SK-N-SH (cell line): ENCODE data around the gene SLC66A2. TPM values are rescaled to one million over a fixed set of nuclear protein-coding genes. Genes with fewer than 3 reads are reported as not detected.

Source experiments
- CTCF ChIA-PET: fragments of 300-600, 350-600 bp; formaldehyde crosslinking; extraction: SDS; loops from one replicate; lab custom pipeline; 2021; lab: Yijun Ruan, JAX
- POLR2A ChIA-PET: fragments of 350-600 bp; sonication (Branson Sonifier 250); formaldehyde crosslinking; extraction: SDS; loops from one replicate; lab custom pipeline; 2020; ENCODE audit warnings: antibody characterized with exemption, inconsistent platforms; lab: Yijun Ruan, JAX
- DNase-seq: peaks from one replicate; pipeline ENCODE4 v3.0.0; 2012
- H2AFZ ChIP-seq: fragments of 200-600 bp; sonication (generic); 2 replicates; pipeline ENCODE4 v1.8.1; 2016; ENCODE audit warnings: antibody characterized with exemption, mild to moderate bottlenecking, low read depth
- H3F3A ChIP-seq: fragments of 200-600 bp; sonication (generic); replicated peaks from 2 replicates; pipeline ENCODE3; 2016; ENCODE audit warnings: antibody characterized with exemption, mild to moderate bottlenecking; ENCODE audit not compliant: insufficient read depth
- H3K27ac ChIP-seq, 2 experiments: fragments of 200-500 bp in 1 of 2; fragments of 200-600 bp in 1 of 2; sonication (Bioruptor generic) in 1 of 2; sonication (generic), shearing (Covaris generic) in 1 of 2; 2 replicates each; pipeline versions ENCODE4 v1.5.1 to v1.6.1; 2014 to 2016; ENCODE audit warnings: low read depth in 2 of 2, inconsistent platforms in 1 of 2, low read length in 1 of 2, mild to moderate bottlenecking in 1 of 2, mixed read lengths in 1 of 2
- H3K27me3 ChIP-seq: fragments of 200-600 bp; sonication (generic), shearing (Covaris generic); 2 replicates; pipeline ENCODE4 v1.6.1; 2016; ENCODE audit warnings: mixed run types; ENCODE audit not compliant: insufficient read depth
- H3K36me3 ChIP-seq, 2 experiments: fragments of 200-500 bp in 1 of 2; fragments of 200-600 bp in 1 of 2; sonication (Bioruptor generic) in 1 of 2; sonication (generic) in 1 of 2; replicated peaks in 1 of 2; 2 replicates each; pipeline versions ENCODE3 to v1.5.1; 2014 to 2016; ENCODE audit warnings: low read length in 1 of 2, mild to moderate bottlenecking in 1 of 2; ENCODE audit not compliant: insufficient read depth in 2 of 2, control insufficient read depth in 1 of 2
- H3K4me1 ChIP-seq, 2 experiments: fragments of 200-500 bp in 1 of 2; fragments of 200-600 bp in 1 of 2; sonication (Bioruptor generic) in 1 of 2; sonication (generic), shearing (Covaris generic) in 1 of 2; 2 replicates each; pipeline versions ENCODE4 v1.5.1 to v1.6.1; 2014 to 2016; ENCODE audit warnings: low read depth in 1 of 2, low read length in 1 of 2, mixed run types in 1 of 2; ENCODE audit not compliant: insufficient read depth in 2 of 2, control insufficient read depth in 1 of 2
- H3K4me2 ChIP-seq: fragments of 200-600 bp; sonication (generic), shearing (Covaris generic); 2 replicates; pipeline ENCODE4 v1.6.1; 2017; ENCODE audit warnings: mixed run types
- H3K4me3 ChIP-seq, 2 experiments: fragments of 200-500 bp in 1 of 2; fragments of 200-600 bp in 1 of 2; sonication (Bioruptor generic) in 1 of 2; sonication (generic), shearing (Covaris generic) in 1 of 2; 2 replicates each; pipeline versions ENCODE4 v1.5.1 to v1.8.1; 2014 to 2016; ENCODE audit warnings: low read depth in 2 of 2, inconsistent platforms in 1 of 2, low read length in 1 of 2, mild to moderate bottlenecking in 1 of 2, mixed read lengths in 1 of 2, moderate library complexity in 1 of 2
- H3K79me2 ChIP-seq: fragments of 200-600 bp; sonication (generic); 2 replicates; pipeline ENCODE4 v1.8.1; 2017; ENCODE audit warnings: mild to moderate bottlenecking; ENCODE audit not compliant: insufficient read depth
- H3K9ac ChIP-seq: fragments of 200-600 bp; sonication (generic); 2 replicates; pipeline ENCODE4 v1.6.1; 2017; ENCODE audit warnings: mixed run types
- H3K9me2 ChIP-seq: fragments of 200-600 bp; sonication (generic); 2 replicates; pipeline ENCODE4 v1.6.1; 2017; ENCODE audit warnings: mixed run types
- H3K9me3 ChIP-seq: fragments of 200-600 bp; sonication (generic); 2 replicates; pipeline ENCODE4 v1.6.1; 2017; ENCODE audit warnings: mixed run types, mild to moderate bottlenecking, moderate library complexity
- H4K20me1 ChIP-seq: fragments of 200-600 bp; sonication (generic); 2 replicates; pipeline ENCODE4 v1.6.1; 2017; ENCODE audit warnings: mild to moderate bottlenecking, mixed run types; ENCODE audit not compliant: insufficient read depth
- EP300 ChIP-seq, 2 experiments: IDR thresholded peaks; 2 replicates each; pipeline versions ENCODE4 v1.4.0 to v1.6.1; 2012; ENCODE audit warnings: borderline replicate concordance in 1 of 2, low read depth in 1 of 2, low read length in 1 of 2
- GATA2 ChIP-seq: sonication (generic); formaldehyde crosslinking; IDR thresholded peaks from 2 replicates; pipeline ENCODE4 v1.5.0; 2020; ENCODE audit warnings: mild to moderate bottlenecking, missing genetic modification reagents
- NRF1 ChIP-seq: IDR thresholded peaks from 2 replicates; pipeline ENCODE4 v1.6.1; 2012; ENCODE audit warnings: low read depth, mild to moderate bottlenecking, low read length
- REST ChIP-seq: IDR thresholded peaks from 2 replicates; pipeline ENCODE4 v1.6.1; 2012; ENCODE audit warnings: mild to moderate bottlenecking, low read depth, low read length, moderate library complexity
- USF1 ChIP-seq: IDR thresholded peaks from 2 replicates; pipeline ENCODE4 v1.4.0; 2012; ENCODE audit warnings: low read depth, borderline replicate concordance
- WGBS: methylation state at CpG from one replicate; pipeline ENCODE4 v1.1.6; 2017; ENCODE audit warnings: low lambda C conversion rate; 5-methylcytosine and 5-hydroxymethylcytosine counted together
- polyA plus RNA-seq, 3 experiments: library from polyadenylated mRNA; depleted of rRNA; stranded (reverse); fragments of >200 nt; gene quantifications; 2 replicates each; pipeline ENCODE4 v1.2.3, GENCODE V29; 2012
- TF ChIP-seq, protein P1 (sequence below): fragments of 200-600 bp; sonication (generic); IDR thresholded peaks from 2 replicates; pipeline ENCODE4 v1.6.1; 2017; ENCODE audit warnings: antibody characterized with exemption, mild to moderate bottlenecking, moderate library complexity
- TF ChIP-seq, protein P2 (sequence below): IDR thresholded peaks from 2 replicates; pipeline ENCODE4 v1.4.0; 2012; ENCODE audit warnings: low read depth

The SLC66A2 gene
- polyA plus RNA-seq, 1 of the 3 experiments (the other 2 are of a cell fraction) = 14.5 TPM

GRCh38 chr18:79853303-79853992 lies 98.0 kb downstream of the SLC66A2 start:
- no peaks in the 10 kb centered on the region for H3K36me3 ChIP-seq
- H3K27me3 ChIP-seq = peaks cover 68% of the 10 kb centered on the region
- no peak overlapping the region for H3K9ac ChIP-seq
- no peak overlapping the region for H2AFZ ChIP-seq
- H3F3A ChIP-seq = no peaks in the 10 kb centered on the region
- H3K4me3 ChIP-seq = no peak overlapping the region
- POLR2A ChIA-PET = no interaction called here
- 49% methylated on average over 7 of the region's 26 CpGs for WGBS
- peaks cover 0 to 2% of the 10 kb centered on the region in 2 experiments; a peak in 1 of 4 replicates for H3K4me1 ChIP-seq
- no peaks in the 10 kb centered on the region for H4K20me1 ChIP-seq
- no peaks in the 10 kb centered on the region for H3K79me2 ChIP-seq
- no peaks in the 10 kb centered on the region for H3K9me3 ChIP-seq
- CTCF ChIA-PET = interaction anchor here (1.1 kb wide), 1 partner anchor 14 kb away, joined by 3 read pairs; no protein-coding TSS in a partner anchor
- H3K27ac ChIP-seq = no peak overlapping the region
- TF ChIP-seq USF1 (no peak), GATA2 (CRISPR knock-in tag) (no peak), NRF1 (no peak), REST (no peak), EP300 (IDR thresholded peaks at IDR 0.05; ENCODE audit: borderline replicate concordance in 1 of 2, low read depth in 1 of 2, low read length in 1 of 2) (no peak)
- TF ChIP-seq, protein P1, sequence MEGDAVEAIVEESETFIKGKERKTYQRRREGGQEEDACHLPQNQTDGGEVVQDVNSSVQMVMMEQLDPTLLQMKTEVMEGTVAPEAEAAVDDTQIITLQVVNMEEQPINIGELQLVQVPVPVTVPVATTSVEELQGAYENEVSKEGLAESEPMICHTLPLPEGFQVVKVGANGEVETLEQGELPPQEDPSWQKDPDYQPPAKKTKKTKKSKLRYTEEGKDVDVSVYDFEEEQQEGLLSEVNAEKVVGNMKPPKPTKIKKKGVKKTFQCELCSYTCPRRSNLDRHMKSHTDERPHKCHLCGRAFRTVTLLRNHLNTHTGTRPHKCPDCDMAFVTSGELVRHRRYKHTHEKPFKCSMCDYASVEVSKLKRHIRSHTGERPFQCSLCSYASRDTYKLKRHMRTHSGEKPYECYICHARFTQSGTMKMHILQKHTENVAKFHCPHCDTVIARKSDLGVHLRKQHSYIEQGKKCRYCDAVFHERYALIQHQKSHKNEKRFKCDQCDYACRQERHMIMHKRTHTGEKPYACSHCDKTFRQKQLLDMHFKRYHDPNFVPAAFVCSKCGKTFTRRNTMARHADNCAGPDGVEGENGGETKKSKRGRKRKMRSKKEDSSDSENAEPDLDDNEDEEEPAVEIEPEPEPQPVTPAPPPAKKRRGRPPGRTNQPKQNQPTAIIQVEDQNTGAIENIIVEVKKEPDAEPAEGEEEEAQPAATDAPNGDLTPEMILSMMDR = no peak
- TF ChIP-seq, protein P2, sequence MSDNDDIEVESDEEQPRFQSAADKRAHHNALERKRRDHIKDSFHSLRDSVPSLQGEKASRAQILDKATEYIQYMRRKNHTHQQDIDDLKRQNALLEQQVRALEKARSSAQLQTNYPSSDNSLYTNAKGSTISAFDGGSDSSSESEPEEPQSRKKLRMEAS = no peak
- no peaks in the 10 kb centered on the region for H3K9me2 ChIP-seq
- H3K4me2 ChIP-seq = no peak overlapping the region
- DNase-seq = no peak
